WTC11 (cell line): ENCODE measurements around the gene BBLN. TPM values are rescaled to one million over a fixed set of nuclear protein-coding genes. Genes with fewer than 3 reads are reported as not detected.

Experiments used
- CBFB ChIP-seq: sonication (generic); formaldehyde crosslinking; IDR thresholded peaks from 2 replicates; pipeline ENCODE4 v1.8.1; 2022; ENCODE audit warnings: mild to moderate bottlenecking, low read depth, missing genetic modification reagents
- MYBL2 ChIP-seq: sonication (generic); formaldehyde crosslinking; IDR thresholded peaks from 2 replicates; pipeline ENCODE4 v1.8.1; 2023; ENCODE audit warnings: mild to moderate bottlenecking, moderate library complexity, missing genetic modification reagents
- TP53 ChIP-seq: sonication (generic); formaldehyde crosslinking; IDR thresholded peaks from 2 replicates; pipeline ENCODE4 v1.8.1; 2023; ENCODE audit warnings: mild to moderate bottlenecking, missing genetic modification reagents
- total RNA-seq: library from RNA; stranded (reverse); gene quantifications from 3 replicates; pipeline ENCODE4 v1.2.3, GENCODE V29; 2021
- TF ChIP-seq, protein P1 (sequence below): fragments of 250-450 bp; sonication (Bioruptor Pico); IDR thresholded peaks from 2 replicates; pipeline ENCODE4 v1.8.0; 2021; ENCODE audit warnings: mild to moderate bottlenecking
- TF ChIP-seq, protein P2 (sequence below): fragments of 250-450 bp; sonication (Bioruptor Pico); IDR thresholded peaks from 2 replicates; pipeline ENCODE4 v1.9.0; 2021; ENCODE audit warnings: mild to moderate bottlenecking, borderline replicate concordance
- TF ChIP-seq, protein P3 (sequence below): fragments of 250-450 bp; sonication (Bioruptor Pico); IDR thresholded peaks from 2 replicates; pipeline ENCODE4 v1.9.0; 2021; ENCODE audit warnings: moderate library complexity, mild to moderate bottlenecking, inconsistent platforms, borderline replicate concordance
- TF ChIP-seq, protein P4 (sequence below): sonication (generic); formaldehyde crosslinking; IDR thresholded peaks from 2 replicates; pipeline ENCODE4 v1.8.0; 2022; ENCODE audit warnings: mild to moderate bottlenecking, missing genetic modification reagents
- TF ChIP-seq, protein P5 (sequence below): sonication (generic); formaldehyde crosslinking; IDR thresholded peaks from 2 replicates; pipeline ENCODE4 v1.8.0; 2023; ENCODE audit warnings: mild to moderate bottlenecking, missing genetic modification reagents
- TF ChIP-seq, protein P6 (sequence below): fragments of 200-600 bp; IDR thresholded peaks from 2 replicates; pipeline ENCODE4 v1.8.0; 2022; ENCODE audit warnings: antibody characterized with exemption
- TF ChIP-seq, protein P7 (sequence below): sonication (generic); formaldehyde crosslinking; IDR thresholded peaks from 2 replicates; pipeline ENCODE4 v1.8.1; 2022; ENCODE audit warnings: low read depth, missing genetic modification reagents, borderline replicate concordance

BBLN gene
- total RNA-seq, 1 experiment from 2014 or later = 77.1 TPM

DNA sequence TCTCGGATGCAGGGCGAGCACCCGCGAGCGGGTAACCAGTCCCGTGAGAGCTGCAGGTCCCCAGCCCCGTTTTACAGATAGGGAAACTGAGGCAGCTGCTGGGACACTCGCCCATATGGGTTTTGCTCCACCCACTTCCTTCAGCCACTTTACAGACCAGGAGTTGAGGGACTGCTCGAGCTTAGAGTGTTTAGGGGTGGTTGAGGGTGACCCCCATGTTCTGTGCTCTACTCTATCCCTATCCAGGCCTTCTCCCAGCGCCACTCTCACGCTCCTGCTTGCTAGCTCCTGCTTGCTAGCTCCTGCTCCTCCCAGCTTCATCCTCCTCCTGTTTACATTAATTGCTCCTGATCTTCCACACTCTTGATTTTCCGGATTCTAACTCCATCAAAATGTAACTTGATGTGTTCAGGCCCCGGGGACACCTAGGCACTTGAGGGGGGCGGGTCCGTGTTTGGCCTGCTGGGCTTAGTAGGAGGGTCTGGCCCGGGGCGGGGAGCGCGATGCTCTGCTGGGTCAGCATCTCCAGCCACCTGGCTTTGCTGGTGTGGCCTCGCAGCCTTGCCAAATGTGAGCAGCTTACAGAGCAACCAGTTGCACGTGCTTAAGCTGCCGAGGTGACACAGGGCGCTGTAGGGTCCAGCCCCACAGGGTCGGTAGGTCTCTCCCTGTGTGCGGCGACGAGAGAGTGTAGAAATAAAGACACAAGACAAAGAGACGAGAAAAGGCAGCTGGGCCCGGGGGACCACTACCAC lies 31.1 kb upstream of the BBLN start (continued):
- TF ChIP-seq, protein P1, sequence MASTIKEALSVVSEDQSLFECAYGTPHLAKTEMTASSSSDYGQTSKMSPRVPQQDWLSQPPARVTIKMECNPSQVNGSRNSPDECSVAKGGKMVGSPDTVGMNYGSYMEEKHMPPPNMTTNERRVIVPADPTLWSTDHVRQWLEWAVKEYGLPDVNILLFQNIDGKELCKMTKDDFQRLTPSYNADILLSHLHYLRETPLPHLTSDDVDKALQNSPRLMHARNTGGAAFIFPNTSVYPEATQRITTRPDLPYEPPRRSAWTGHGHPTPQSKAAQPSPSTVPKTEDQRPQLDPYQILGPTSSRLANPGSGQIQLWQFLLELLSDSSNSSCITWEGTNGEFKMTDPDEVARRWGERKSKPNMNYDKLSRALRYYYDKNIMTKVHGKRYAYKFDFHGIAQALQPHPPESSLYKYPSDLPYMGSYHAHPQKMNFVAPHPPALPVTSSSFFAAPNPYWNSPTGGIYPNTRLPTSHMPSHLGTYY (CRISPR knock-in tag) = no peak
- TF ChIP-seq TP53 (no peak), MYBL2 (CRISPR knock-in tag) (no peak), CBFB (CRISPR knock-in tag) (no peak)
- TF ChIP-seq, protein P2, sequence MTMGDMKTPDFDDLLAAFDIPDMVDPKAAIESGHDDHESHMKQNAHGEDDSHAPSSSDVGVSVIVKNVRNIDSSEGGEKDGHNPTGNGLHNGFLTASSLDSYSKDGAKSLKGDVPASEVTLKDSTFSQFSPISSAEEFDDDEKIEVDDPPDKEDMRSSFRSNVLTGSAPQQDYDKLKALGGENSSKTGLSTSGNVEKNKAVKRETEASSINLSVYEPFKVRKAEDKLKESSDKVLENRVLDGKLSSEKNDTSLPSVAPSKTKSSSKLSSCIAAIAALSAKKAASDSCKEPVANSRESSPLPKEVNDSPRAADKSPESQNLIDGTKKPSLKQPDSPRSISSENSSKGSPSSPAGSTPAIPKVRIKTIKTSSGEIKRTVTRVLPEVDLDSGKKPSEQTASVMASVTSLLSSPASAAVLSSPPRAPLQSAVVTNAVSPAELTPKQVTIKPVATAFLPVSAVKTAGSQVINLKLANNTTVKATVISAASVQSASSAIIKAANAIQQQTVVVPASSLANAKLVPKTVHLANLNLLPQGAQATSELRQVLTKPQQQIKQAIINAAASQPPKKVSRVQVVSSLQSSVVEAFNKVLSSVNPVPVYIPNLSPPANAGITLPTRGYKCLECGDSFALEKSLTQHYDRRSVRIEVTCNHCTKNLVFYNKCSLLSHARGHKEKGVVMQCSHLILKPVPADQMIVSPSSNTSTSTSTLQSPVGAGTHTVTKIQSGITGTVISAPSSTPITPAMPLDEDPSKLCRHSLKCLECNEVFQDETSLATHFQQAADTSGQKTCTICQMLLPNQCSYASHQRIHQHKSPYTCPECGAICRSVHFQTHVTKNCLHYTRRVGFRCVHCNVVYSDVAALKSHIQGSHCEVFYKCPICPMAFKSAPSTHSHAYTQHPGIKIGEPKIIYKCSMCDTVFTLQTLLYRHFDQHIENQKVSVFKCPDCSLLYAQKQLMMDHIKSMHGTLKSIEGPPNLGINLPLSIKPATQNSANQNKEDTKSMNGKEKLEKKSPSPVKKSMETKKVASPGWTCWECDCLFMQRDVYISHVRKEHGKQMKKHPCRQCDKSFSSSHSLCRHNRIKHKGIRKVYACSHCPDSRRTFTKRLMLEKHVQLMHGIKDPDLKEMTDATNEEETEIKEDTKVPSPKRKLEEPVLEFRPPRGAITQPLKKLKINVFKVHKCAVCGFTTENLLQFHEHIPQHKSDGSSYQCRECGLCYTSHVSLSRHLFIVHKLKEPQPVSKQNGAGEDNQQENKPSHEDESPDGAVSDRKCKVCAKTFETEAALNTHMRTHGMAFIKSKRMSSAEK (CRISPR knock-in tag) = no peak
- TF ChIP-seq, protein P3, sequence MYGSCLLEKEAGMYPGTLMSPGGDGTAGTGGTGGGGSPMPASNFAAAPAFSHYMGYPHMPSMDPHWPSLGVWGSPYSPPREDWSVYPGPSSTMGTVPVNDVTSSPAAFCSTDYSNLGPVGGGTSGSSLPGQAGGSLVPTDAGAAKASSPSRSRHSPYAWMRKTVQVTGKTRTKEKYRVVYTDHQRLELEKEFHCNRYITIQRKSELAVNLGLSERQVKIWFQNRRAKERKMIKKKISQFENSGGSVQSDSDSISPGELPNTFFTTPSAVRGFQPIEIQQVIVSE = no peak
- TF ChIP-seq, protein P4, sequence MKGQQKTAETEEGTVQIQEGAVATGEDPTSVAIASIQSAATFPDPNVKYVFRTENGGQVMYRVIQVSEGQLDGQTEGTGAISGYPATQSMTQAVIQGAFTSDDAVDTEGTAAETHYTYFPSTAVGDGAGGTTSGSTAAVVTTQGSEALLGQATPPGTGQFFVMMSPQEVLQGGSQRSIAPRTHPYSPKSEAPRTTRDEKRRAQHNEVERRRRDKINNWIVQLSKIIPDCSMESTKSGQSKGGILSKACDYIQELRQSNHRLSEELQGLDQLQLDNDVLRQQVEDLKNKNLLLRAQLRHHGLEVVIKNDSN (CRISPR knock-in tag) = no peak
- TF ChIP-seq, protein P5, sequence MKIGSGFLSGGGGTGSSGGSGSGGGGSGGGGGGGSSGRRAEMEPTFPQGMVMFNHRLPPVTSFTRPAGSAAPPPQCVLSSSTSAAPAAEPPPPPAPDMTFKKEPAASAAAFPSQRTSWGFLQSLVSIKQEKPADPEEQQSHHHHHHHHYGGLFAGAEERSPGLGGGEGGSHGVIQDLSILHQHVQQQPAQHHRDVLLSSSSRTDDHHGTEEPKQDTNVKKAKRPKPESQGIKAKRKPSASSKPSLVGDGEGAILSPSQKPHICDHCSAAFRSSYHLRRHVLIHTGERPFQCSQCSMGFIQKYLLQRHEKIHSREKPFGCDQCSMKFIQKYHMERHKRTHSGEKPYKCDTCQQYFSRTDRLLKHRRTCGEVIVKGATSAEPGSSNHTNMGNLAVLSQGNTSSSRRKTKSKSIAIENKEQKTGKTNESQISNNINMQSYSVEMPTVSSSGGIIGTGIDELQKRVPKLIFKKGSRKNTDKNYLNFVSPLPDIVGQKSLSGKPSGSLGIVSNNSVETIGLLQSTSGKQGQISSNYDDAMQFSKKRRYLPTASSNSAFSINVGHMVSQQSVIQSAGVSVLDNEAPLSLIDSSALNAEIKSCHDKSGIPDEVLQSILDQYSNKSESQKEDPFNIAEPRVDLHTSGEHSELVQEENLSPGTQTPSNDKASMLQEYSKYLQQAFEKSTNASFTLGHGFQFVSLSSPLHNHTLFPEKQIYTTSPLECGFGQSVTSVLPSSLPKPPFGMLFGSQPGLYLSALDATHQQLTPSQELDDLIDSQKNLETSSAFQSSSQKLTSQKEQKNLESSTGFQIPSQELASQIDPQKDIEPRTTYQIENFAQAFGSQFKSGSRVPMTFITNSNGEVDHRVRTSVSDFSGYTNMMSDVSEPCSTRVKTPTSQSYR (CRISPR knock-in tag) = no peak
- TF ChIP-seq, protein P6, sequence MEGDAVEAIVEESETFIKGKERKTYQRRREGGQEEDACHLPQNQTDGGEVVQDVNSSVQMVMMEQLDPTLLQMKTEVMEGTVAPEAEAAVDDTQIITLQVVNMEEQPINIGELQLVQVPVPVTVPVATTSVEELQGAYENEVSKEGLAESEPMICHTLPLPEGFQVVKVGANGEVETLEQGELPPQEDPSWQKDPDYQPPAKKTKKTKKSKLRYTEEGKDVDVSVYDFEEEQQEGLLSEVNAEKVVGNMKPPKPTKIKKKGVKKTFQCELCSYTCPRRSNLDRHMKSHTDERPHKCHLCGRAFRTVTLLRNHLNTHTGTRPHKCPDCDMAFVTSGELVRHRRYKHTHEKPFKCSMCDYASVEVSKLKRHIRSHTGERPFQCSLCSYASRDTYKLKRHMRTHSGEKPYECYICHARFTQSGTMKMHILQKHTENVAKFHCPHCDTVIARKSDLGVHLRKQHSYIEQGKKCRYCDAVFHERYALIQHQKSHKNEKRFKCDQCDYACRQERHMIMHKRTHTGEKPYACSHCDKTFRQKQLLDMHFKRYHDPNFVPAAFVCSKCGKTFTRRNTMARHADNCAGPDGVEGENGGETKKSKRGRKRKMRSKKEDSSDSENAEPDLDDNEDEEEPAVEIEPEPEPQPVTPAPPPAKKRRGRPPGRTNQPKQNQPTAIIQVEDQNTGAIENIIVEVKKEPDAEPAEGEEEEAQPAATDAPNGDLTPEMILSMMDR = no peak
- TF ChIP-seq, protein P7, sequence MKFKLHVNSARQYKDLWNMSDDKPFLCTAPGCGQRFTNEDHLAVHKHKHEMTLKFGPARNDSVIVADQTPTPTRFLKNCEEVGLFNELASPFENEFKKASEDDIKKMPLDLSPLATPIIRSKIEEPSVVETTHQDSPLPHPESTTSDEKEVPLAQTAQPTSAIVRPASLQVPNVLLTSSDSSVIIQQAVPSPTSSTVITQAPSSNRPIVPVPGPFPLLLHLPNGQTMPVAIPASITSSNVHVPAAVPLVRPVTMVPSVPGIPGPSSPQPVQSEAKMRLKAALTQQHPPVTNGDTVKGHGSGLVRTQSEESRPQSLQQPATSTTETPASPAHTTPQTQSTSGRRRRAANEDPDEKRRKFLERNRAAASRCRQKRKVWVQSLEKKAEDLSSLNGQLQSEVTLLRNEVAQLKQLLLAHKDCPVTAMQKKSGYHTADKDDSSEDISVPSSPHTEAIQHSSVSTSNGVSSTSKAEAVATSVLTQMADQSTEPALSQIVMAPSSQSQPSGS (CRISPR knock-in tag) = no peak
